SKM-1 (cell line): Measurements from ENCODE around the gene RIPPLY1.

Source experiments
- DNase-seq: peaks from one replicate; lab custom pipeline; 2025; ENCODE audit not compliant: unreplicated experiment; lab: John Stamatoyannopoulos, UW

RIPPLY1 gene

DNA sequence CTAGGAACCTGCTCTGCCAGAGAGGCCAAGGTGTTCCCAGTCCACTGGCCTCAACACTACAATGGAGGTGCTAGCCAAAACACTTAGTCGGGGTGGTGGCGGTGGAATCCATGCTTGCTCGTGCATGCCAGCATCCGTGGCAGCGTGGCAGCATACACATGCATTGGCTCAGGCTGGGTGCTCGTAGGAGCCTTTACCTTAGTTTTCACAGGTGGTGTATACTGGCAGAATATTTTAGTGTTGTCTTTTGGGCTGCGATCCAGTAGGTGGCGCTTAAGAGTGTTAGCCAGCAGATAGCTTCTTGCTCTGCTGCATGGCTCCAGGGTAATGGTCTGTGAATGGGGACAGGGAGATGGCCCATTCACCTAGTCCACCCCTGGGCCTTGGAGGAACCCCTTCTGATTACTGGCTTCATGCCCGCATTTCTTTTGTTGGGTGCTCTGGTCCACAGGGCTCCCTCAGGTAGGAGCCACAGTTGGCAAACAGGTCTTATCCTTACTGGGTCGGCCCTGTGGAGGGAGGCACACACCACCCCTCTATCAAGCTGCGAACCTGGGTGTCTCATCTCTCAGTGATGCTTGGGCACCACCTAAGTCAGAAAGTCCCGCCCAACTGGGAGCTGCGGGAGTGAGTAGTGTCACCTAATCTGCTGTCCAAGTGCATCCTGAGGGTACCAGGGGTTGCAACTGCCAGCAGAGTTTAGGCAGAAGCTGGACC lies 40.0 kb downstream of the RIPPLY1 start:
- no peak for DNase-seq
